Astrocyte (in vitro differentiated cells and primary cell): ENCODE results near the gene ZBTB1. TPM values are rescaled to one million over a fixed set of nuclear protein-coding genes. Genes with fewer than 3 reads are reported as not detected.
"Not testable (repeated sequence)": the region's sequence is repeated elsewhere in the genome, so short reads cannot be mapped to it uniquely, and the experiment has no call there.

ENCODE experiments used
- DNase-seq: peaks from one replicate; pipeline ENCODE4 v3.0.0-alpha.2; 2010; ENCODE audit warnings: low read depth
- FAIRE-seq: peaks from 2 replicates; lab custom pipeline; 2011; peaks lifted over from hg19 to GRCh38; lab: Jason Lieb, UNC
- H2AFZ ChIP-seq: 2 replicates; pipeline ENCODE4 v1.6.0; 2012; ENCODE audit warnings: low read depth, low read length, inconsistent platforms
- H3K27ac ChIP-seq: 2 replicates; pipeline ENCODE4 v1.5.1; 2011; ENCODE audit warnings: low read depth, low read length, inconsistent platforms
- H3K27me3 ChIP-seq: 2 replicates; pipeline ENCODE4 v1.6.0; 2011; ENCODE audit warnings: low read length, inconsistent platforms; ENCODE audit not compliant: insufficient read depth
- H3K36me3 ChIP-seq: 2 replicates; pipeline ENCODE4 v1.5.1; 2011; ENCODE audit warnings: low read length, inconsistent platforms; ENCODE audit not compliant: insufficient read depth
- H3K4me1 ChIP-seq: 2 replicates; pipeline ENCODE4 v1.5.1; 2011; ENCODE audit warnings: low read length, inconsistent platforms; ENCODE audit not compliant: insufficient read depth
- H3K4me2 ChIP-seq: 2 replicates; pipeline ENCODE4 v1.6.0; 2012; ENCODE audit warnings: low read length, inconsistent platforms
- H3K4me3 ChIP-seq: 2 replicates; pipeline ENCODE4 v1.5.1; 2011; ENCODE audit warnings: low read depth, mild to moderate bottlenecking, low read length, inconsistent platforms; ENCODE audit not compliant: insufficient read depth
- H3K79me2 ChIP-seq: 2 replicates; pipeline ENCODE4 v1.6.0; 2012; ENCODE audit warnings: mild to moderate bottlenecking, low read length, inconsistent platforms; ENCODE audit not compliant: insufficient read depth
- H3K9ac ChIP-seq: 2 replicates; pipeline ENCODE4 v1.6.0; 2012; ENCODE audit warnings: mild to moderate bottlenecking, low read length, inconsistent platforms
- H3K9me3 ChIP-seq: 2 replicates; pipeline ENCODE4 v1.5.1; 2012; ENCODE audit warnings: low read depth, mild to moderate bottlenecking, low read length, inconsistent platforms; ENCODE audit not compliant: insufficient read depth
- H4K20me1 ChIP-seq: 2 replicates; pipeline ENCODE4 v1.6.0; 2012; ENCODE audit warnings: low read length, inconsistent platforms; ENCODE audit not compliant: insufficient read depth
- H3K27ac Mint-ChIP-seq: one replicate; pipeline ENCODE4 v1.8.0; 2021; ENCODE audit warnings: mild to moderate bottlenecking, mixed read lengths; ENCODE audit not compliant: unreplicated experiment
- H3K27me3 Mint-ChIP-seq: one replicate; pipeline ENCODE4 v1.8.0; 2021; ENCODE audit warnings: low read depth, mixed read lengths; ENCODE audit not compliant: unreplicated experiment
- H3K36me3 Mint-ChIP-seq: one replicate; pipeline ENCODE4 v1.8.0; 2021; ENCODE audit warnings: low read depth, mixed read lengths; ENCODE audit not compliant: unreplicated experiment
- H3K4me1 Mint-ChIP-seq: one replicate; pipeline ENCODE4 v1.8.0; 2021; ENCODE audit warnings: low read depth, mixed read lengths; ENCODE audit not compliant: unreplicated experiment
- H3K4me3 Mint-ChIP-seq: one replicate; pipeline ENCODE4 v1.8.0; 2021; ENCODE audit warnings: mild to moderate bottlenecking, moderate library complexity, mixed read lengths; ENCODE audit not compliant: unreplicated experiment
- H3K9me3 Mint-ChIP-seq: one replicate; pipeline ENCODE4 v1.8.0; 2021; ENCODE audit warnings: mild to moderate bottlenecking, mixed read lengths; ENCODE audit not compliant: unreplicated experiment
- EZH2 ChIP-seq: IDR thresholded peaks from 2 replicates; pipeline ENCODE4 v1.6.1; 2012; ENCODE audit warnings: mild to moderate bottlenecking, low read length, inconsistent platforms; ENCODE audit not compliant: insufficient read depth
- total RNA-seq: library from RNA; stranded (reverse); gene quantifications from 2 replicates; pipeline ENCODE4 v1.2.1, GENCODE V29; 2021
- TF ChIP-seq, protein P1 (sequence below): IDR thresholded peaks from 2 replicates; pipeline ENCODE4 v1.5.1; 2011; ENCODE audit warnings: low read depth, mild to moderate bottlenecking, inconsistent platforms, low read length, moderate library complexity; ENCODE audit not compliant: insufficient read depth

ZBTB1 gene
- total RNA-seq, 1 donor from 2014 or later = 43.0 TPM

DNA sequence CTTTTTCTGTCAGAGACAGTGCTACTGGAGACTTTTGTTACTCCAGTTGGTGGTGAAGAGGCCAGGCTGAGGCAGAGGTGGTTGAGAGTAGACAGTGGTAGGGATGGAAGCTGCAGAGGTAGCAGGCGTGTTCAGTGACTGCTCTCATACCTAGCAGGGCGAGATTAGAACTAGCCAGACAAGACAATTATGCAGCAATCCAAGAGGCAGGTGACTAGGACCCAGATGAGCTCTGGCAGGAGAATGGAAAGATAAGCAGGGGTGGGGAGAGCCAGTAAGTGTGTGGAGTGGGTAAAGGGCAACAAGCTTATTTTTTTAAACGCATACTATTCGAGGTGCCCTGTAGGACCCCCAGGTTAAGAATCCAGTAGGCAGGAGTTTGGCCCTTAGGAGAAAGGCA, 50.0 kb downstream of the ZBTB1 start:
- Histone ChIP-seq H3K4me1 (peaks cover 8% of the 10 kb centered on the region), H3K9ac (no peak overlapping the region), H3K9me3 (no peaks in the 10 kb centered on the region), H3K27me3 (peaks cover 20% of the 10 kb centered on the region), H3K27ac (no peak overlapping the region), H4K20me1 (no peaks in the 10 kb centered on the region), H3K4me3 (no peak overlapping the region), H3K79me2 (no peaks in the 10 kb centered on the region), H2AFZ (no peak overlapping the region), H3K36me3 (no peaks in the 10 kb centered on the region), H3K4me2 (no peak overlapping the region)
- Mint-ChIP-seq H3K27ac (no peak overlapping the region), H3K27me3 (peaks cover 13% of the 10 kb centered on the region), H3K4me3 (no peak overlapping the region), H3K4me1 (no peaks in the 10 kb centered on the region), H3K9me3 (no peaks in the 10 kb centered on the region), H3K36me3 (no peaks in the 10 kb centered on the region)
- no peak for DNase-seq
- FAIRE-seq = no peak
- no peak for TF ChIP-seq EZH2
- TF ChIP-seq, protein P1, sequence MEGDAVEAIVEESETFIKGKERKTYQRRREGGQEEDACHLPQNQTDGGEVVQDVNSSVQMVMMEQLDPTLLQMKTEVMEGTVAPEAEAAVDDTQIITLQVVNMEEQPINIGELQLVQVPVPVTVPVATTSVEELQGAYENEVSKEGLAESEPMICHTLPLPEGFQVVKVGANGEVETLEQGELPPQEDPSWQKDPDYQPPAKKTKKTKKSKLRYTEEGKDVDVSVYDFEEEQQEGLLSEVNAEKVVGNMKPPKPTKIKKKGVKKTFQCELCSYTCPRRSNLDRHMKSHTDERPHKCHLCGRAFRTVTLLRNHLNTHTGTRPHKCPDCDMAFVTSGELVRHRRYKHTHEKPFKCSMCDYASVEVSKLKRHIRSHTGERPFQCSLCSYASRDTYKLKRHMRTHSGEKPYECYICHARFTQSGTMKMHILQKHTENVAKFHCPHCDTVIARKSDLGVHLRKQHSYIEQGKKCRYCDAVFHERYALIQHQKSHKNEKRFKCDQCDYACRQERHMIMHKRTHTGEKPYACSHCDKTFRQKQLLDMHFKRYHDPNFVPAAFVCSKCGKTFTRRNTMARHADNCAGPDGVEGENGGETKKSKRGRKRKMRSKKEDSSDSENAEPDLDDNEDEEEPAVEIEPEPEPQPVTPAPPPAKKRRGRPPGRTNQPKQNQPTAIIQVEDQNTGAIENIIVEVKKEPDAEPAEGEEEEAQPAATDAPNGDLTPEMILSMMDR = no peak

DNA sequence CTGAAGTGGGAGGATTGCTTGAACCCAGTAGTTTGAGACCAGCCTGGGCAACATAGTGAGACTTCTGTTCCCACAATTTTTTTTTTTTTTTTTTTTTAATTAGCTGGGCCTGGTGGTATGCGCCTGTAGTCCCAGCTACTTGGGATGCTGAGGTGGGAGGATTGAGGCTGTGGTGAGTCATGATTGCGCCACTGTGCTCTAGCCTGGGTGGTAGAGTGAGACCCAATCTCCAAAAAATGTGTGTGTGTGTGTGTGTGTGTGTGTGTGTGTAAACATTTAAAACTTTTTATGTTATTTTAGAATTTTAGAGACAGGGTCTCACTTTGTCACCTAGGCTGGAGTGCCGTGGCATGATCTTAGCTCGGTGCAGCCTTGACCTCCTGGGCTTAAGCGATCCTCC, 52.0 kb downstream of the ZBTB1 start:
- Histone ChIP-seq H3K4me2 (no peak overlapping the region), H4K20me1 (no peaks in the 10 kb centered on the region), H3K27me3 (peaks cover 5% of the 10 kb centered on the region), H3K79me2 (no peaks in the 10 kb centered on the region), H3K4me3 (no peak overlapping the region), H3K27ac (no peak overlapping the region), H2AFZ (no peak overlapping the region), H3K36me3 (no peaks in the 10 kb centered on the region), H3K4me1 (no peaks in the 10 kb centered on the region), H3K9me3 (no peaks in the 10 kb centered on the region), H3K9ac (no peak overlapping the region)
- H3K27me3 Mint-ChIP-seq = peaks cover 3% of the 10 kb centered on the region
- H3K4me3 Mint-ChIP-seq = no peak overlapping the region
- TF ChIP-seq, protein P1 = no peak
- no peak for TF ChIP-seq EZH2
- no peak overlapping the region for H3K27ac Mint-ChIP-seq
- H3K36me3 Mint-ChIP-seq = no peaks in the 10 kb centered on the region
- FAIRE-seq (no peak), DNase-seq (peak; percentile 71)
- H3K4me1 Mint-ChIP-seq = no peaks in the 10 kb centered on the region
- no peaks in the 10 kb centered on the region for H3K9me3 Mint-ChIP-seq

DNA sequence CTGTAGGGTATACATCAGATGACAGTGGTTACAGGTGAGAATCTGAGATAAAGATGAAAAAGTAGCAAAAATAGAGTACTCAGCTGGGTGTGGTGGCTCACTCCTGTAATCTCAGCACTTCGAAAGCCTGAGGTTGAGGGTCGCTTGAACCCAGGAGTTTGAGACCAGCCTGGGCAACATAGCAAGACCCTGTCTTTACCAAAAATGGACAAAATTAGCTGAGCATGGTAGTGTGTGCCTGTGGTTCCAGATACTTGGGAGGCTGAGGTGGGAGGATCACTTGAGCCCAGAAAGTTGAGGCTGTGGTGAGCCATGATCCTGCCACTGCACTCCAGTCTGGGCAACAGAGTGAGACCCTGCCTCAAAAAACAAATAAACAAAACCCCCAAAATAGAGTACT, 53.6 kb downstream of the ZBTB1 start:
- not testable (repeated sequence) for DNase-seq, H3K36me3 Mint-ChIP-seq, H3K27ac ChIP-seq, H2AFZ ChIP-seq, H3K79me2 ChIP-seq, H3K27ac Mint-ChIP-seq, H3K27me3 ChIP-seq, H3K4me3 Mint-ChIP-seq, H3K4me3 ChIP-seq, H3K9me3 ChIP-seq, FAIRE-seq, H3K9ac ChIP-seq, H3K4me1 Mint-ChIP-seq, H3K9me3 Mint-ChIP-seq, H3K4me2 ChIP-seq, H3K36me3 ChIP-seq, H4K20me1 ChIP-seq, H3K4me1 ChIP-seq, H3K27me3 Mint-ChIP-seq
